Measurements from ENCODE around the gene ASCC1.

DNA sequence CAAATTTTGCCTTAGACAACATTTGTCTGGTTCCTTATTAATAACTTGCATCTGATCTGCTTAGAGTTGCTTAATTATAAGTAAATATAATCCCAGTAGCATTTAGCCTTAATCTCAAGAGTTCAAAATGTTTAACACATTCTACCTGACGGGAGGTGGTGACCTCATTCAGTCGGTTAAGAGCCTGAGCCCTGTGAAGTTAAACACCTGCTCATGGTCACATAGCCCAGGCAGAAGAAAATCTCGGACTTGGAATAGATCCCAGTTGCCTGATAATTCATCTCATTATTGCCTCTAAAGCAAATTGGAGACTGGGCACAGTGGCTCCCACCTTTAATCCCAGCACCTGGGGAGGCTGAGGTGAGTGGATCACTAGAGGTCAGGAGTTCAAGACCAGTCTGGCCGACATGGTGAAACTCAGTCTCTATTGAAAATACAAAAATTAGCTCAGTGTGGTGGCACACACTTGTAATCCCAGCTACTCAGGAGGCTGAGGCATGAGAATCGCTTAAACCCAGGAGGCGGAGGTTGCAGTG, 18.6 kb upstream of the ASCC1 start:
- TF ChIP-seq PAX5 (IDR thresholded peaks at IDR 0.05; ENCODE audit: insufficient read depth, low read length, severe bottlenecking) (no peak), TAF1 (IDR thresholded peaks at IDR 0.05; ENCODE audit: low read depth, low read length) (no peak), POLR2AphosphoS5 (IDR thresholded peaks at IDR 0.05; ENCODE audit: low read depth, low read length) (no peak), POLR2A (IDR thresholded peaks at IDR 0.05; ENCODE audit: low read depth, low read length) (no peak), SPI1 (IDR thresholded peaks at IDR 0.05; ENCODE audit: low read depth, low read length) (no peak)

Data from GM12891 (cell line).